GM18870 (cell line): ENCODE measurements around the gene LILRB3.
"Not testable (repeated sequence)": the region's sequence is repeated elsewhere in the genome, so short reads cannot be mapped to it uniquely, and the experiment has no call there.

ENCODE experiments used
- ATAC-seq: cut with Tn5 transposase; IDR thresholded peaks from one replicate; pipeline ENCODE4 v1.9.1; 2021; ENCODE audit warnings: moderate library complexity; ENCODE audit not compliant: unreplicated experiment

Gene LILRB3

DNA sequence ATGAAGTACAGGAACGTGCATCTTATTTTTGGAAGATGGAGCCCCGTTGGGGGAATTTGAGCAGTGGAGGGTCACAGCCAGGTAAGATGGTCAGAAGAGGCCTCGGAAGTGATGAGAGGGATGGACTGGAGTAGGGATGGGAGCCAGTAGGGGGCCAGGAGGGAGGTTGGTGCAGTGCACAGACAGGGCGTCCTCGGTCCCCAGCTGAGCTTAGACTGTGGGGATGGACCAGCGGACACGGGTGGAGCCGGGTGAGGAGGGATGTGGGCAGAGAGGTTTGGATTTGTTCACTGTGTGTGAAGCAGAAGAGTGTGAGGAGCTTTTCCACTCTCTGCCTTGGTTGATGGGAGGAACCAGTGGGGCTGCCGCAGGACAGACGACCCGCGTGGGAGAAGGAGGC is 11.6 kb downstream of the LILRB3 start:
- no peak for ATAC-seq

DNA sequence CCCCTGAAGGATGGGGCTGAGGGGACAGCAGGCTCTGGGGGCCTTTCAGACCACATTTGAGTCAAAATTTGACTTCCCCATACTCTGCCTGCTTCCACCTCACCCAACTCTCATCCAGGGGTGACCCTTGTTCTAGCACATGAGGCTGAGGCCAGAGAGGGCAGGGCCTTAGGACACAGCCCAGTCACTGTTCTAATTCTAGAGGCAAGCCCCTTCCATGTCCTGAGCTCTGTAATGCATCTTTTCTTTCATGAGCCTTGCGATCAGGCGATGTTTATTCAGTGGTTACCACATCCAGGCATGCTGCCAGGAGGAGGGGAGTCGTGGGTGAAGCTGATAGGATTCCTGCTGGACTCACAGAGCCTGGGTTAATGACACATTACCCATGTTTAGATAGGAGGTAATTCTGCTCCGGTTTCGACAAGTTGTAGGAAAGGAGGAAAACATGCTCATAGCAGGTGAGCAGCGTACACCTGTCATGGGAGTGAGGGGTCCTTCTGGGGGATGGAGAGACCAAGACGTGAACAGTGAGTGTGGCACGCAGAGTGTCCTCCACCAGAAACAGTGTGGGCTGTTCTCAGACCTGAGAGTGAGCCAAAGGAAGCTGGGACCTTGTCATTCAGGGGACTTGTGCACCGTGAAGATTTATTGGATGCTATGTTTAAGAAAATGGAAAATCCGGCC is 12.9 kb downstream of the LILRB3 start:
- ATAC-seq: no peak

DNA sequence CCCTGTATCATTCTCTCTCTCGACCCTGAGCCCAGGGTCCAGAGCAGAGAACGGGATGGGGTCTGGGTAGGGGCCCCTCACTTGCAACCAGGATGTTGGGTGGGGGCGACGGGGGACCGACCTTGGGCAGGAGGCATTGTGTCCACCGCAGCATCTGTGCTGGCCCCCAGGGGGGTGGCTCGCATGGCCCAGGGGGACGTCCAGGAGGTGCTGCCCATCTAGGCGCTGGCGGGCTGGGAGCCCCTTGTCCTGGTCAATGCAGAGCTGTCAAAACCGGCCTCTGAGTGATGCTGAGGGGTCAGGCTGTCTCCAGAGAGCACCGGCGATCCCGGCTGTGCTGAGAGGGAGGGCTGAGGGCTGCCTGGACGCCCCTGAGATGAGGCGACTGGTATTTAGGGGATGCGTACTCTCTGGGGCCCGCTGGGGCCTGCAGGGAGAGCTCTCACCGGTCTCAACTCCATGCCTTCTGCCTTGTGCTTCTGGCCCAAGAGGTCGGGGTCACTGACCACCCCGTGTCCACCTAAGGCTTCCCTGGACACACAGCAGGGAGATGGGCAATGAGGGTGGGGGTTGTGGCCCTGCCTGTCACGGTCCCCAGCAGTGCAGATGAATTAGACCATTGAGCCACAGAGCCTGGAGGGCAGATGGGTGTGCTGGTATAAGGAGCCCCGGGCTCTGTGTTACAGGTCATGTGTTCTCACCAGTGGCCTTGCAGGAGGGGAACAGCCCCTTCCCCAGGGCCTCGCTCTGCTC is 13.6 kb downstream of the LILRB3 start:
- ATAC-seq: no peak

DNA sequence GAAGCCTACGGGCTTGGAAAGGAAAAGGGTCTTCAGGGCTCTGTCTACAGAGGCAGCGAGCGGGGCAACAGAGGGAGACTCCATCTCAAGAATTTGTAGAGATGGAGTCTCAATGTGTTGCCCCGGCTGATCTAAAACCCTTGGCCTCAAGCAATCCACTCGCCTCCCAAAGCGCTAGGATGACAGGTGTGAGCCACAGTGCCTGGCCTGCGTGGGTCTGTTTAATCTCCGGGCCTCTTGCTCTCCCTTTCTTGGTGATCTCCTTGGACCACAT is 14.1 kb downstream of the LILRB3 start:
- ATAC-seq: no peak

DNA sequence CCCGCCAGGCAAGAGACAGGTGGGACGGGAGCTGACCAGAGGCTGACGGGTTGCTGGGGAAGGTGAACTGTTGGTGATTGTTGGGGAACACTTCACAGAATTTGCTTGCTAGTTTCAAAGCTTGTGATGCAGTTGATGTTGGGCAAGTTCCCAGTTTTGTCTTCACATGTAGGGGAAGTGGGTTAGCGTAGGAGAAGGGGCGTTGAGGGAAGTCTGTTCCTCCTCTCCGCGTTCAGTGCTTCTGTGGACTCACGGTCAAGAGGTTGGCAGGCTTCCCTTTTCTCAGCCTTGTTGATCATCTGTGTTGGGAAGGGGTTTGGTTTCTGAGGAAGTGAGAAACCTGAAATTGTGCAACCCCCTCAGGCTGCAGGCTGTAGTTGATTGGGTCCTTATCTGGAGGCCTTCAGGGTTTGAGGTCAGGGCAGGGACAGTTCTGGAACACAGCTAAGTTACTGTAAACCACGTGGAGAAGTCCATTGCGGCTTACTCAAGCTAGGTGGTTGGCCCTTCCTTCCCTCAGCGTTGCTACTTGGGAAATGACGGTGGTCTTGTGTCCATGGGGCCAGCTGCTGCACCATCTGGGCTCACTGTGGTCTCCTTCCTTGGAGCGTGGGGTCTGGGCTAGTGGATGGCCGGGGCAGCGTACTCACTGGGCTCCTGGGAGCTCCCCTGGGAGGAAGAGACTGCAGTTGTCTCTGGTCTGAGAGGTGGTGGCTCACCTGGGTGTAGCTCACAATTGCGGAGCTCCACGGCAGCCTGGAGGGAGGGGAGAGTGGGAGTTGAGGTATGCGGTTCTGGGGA is 14.6 kb downstream of the LILRB3 start:
- no peak for ATAC-seq

DNA sequence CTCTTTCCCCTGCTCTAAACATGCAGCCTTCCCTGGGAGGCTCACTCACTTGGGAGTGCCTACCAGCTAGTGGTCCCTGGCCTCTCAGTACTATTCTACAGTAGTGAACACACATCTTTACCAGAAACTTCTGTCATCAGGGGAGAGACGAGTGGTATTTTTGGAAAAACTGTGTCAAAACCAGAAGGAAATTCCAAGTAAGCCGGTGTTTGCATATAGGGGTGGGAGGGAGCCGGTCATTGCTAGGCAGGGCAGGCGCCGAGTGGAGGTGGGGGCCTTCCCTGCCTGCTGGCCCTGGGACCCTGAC is 15.2 kb downstream of the LILRB3 start:
- no peak for ATAC-seq

DNA sequence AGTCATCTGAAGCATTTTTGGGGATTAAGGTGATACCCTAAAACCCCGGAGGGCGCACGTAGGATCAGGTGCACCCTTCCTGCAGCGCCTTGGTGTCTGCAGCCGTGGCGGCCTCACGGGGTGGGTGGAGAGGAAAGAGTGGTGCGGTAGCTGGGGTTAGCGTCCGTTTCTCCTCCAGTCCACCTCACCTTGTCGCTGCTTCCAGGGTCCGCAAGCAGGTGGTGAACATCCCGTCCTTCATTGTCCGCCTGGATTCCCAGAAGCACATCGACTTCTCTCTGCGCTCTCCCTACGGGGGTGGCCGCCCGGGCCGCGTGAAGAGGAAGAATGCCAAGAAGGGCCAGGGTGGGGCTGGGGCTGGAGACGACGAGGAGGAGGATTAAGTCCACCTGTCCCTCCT is 15.6 kb downstream of the LILRB3 start:
- ATAC-seq: not testable (repeated sequence)

DNA sequence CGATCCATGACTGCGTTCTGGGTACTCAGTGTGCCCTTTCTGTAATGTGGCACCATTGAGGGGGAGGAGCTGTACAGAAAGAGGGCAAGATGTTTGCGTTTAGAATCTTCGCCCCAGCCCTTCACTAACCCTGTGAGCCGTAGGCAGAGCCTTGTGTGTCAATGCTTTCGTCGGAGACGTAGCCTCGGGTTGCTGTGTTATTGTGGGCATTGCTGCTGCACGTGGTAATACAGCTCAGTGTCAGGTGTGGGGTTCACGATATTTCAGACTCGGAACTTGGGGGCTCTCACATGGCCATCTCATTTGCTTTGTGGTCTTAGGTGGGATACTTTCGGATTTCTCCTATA is 16.0 kb downstream of the LILRB3 start:
- ATAC-seq: no peak

DNA sequence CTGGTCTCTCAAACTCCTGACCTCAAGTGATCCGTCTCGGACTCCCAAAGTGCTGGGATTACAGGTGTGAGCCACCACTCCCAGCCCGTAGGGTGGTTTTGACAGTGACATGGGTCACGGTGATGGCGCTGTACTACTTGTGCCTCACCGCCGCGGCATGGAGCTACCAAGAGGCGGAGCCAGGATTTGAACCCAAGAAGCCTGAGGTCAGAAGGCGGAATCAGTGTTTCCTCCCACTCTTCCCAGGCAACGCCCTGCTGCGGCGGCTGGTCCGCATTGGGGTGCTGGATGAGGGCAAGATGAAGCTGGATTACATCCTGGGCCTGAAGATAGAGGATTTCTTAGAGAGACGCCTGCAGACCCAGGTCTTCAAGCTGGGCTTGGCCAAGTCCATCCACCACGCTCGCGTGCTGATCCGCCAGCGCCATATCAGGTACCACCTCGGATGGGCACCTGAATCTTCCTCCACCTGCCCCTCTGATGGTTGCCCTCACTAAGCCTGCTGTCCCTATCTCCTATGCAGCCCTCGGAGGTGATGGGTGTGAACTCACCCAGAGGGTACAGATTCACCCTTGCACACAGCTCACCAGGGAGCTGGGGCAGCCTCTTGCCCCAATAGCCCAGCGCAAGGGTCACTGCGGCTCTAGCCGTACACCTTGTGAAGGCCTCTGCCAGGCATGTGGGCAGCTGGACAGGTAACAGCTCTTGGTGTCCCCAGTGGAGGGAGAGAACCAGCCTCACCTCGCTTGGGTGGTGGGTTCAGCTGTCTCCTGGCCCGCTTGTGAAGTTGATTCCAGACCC is 16.6 kb downstream of the LILRB3 start:
- ATAC-seq: no peak

DNA sequence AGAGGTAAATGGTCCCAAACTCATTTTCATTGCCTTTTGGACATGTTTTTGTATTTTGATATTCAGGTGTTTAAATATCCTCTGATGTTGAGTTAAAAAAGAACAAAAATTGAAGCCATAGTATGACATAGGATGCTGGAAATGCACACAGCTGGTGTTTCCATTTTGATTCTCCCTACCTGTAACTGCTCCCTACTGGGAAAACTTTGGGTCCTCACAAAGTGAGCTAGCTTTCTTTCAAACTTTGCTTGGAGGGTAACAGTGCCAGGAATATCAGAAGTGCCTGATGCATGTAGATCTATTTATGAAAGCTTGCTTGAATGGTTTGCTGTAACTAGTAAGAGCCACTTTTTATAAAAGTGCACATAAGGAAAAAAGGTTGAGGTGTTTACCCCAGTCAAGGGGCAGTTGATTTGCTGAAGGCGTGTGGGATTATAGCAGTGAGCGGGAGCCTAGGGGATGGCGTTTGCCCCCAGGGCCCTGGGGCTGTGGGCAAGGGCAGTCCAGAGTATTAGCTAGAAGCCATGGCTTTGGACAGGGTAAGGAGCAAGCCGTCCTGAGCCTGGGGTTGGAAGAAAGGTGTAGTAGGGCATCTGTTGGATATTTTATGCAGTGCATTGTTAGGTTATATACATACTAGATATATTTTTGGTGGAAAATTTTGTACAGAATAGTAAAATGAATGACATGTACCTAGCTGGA is 17.9 kb downstream of the LILRB3 start:
- no peak for ATAC-seq

DNA sequence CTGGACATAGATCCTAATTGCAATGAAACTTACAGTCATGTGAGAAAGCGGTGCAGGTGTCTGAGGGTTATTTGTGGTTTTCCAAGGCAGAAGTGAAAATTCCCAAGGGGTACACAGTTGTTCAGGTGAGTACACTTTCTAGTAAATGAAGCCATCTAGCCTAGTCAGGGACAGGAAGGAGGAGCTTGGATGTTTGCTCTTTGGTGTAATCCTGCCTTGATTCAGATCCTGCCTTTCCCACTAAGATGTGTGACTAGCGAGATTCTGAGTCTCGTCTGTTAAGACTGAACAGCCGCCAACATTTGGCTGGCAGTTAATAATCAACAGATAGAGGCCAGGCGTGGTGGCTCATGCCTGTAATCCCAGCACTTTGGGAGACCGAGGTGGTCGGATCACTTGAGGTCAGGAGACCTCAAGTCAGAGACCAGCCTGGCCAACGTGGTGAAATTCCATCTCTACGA is 19.6 kb downstream of the LILRB3 start:
- ATAC-seq: no peak

DNA sequence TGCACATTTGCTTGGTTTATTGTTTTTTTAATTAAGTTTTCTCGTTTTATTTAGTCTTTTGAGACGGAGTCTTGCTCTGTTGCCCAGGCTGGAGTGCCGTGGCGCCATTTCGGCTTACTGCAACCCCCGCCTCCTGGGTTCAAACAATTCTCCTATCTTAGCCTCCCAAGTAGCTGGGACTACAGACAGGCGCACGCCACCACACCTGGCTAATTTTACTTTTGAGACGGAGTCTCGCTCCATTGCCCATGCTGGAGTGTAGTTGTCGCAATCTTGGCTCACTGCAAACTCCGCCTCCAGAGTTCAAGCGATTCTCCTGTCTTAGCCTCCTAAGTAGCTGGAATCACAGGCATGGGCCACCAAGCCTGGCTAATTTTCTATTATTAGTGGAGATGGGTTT is 20.8 kb downstream of the LILRB3 start:
- ATAC-seq: no peak

DNA sequence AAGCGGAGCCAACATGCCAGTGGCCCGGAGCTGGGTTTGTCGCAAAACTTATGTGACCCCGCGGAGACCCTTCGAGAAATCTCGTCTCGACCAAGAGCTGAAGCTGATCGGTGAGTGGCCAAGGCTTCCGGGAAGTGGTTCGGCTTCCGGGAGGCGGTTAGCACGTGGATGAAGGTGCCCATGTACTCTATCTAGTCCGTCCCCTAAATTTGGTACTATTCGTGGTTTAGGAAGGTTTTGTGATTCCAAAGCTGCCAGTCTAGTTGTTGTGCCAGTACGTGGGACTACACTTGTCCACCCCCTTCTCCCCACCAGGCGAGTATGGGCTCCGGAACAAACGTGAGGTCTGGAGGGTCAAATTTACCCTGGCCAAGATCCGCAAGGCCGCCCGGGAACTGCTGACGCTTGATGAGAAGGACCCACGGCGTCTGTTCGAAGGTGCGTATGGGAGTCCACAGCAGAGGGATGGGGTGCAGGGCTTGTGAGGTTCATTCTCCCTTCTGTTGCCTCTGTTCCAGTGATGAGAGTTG is 21.6 kb downstream of the LILRB3 start:
- no peak for ATAC-seq

DNA sequence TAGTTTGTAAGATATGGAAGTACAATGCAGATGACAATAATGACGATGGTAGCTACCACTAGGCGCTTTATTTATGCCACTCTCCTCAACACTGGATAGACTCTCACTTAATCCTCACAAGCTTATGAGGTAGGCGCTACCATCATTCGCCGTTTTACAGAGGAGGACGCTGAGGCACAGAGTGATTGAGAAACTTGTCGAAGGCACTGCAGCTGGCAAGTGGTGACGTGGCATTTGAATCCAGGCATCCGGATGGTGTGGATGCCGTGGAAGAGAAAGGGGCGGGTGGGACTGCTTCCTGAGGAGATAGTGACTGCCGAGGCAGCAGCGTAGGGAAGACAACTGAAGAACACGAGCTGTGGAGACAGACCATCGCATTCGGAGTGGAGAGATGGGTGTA is 23.4 kb downstream of the LILRB3 start:
- no peak for ATAC-seq

DNA sequence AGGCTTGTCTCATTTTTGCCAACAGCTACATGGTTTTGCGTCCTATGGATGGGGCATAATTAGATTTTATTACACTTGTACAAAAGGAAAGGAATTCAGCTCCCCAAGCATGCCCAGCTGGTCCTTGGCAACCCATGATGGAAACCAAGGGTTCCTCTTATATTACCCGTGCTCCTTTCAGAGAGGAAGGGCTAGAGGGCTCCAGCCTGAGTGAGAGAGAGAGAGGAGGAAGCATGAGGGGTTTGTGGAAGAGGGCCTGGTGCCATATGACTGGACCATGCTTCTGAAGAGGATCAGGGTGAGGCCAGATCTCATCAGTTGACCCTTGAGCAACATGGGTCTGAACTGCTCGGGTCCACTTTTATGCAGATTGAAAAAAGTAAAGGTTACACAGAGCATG is 25.7 kb downstream of the LILRB3 start:
- no peak for ATAC-seq

DNA sequence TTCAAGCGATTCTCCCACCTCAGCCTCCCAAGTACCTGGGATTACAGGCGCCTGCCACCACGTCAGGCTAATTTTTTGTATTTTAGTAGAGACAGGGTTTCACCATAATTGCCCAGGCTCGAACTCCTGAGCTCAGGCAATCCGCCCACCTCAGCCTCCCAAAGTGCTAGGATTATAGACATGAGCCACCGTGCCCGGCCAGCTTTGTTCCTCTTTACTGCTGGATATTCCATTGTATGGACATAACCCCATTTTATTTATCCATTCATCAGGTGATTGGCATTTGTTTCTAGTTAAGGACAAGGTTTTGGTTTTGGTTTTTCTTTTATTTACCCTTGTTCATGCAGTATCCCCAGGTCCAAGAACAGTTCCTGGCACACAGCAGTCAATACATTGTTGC is 26.3 kb downstream of the LILRB3 start:
- ATAC-seq: no peak

DNA sequence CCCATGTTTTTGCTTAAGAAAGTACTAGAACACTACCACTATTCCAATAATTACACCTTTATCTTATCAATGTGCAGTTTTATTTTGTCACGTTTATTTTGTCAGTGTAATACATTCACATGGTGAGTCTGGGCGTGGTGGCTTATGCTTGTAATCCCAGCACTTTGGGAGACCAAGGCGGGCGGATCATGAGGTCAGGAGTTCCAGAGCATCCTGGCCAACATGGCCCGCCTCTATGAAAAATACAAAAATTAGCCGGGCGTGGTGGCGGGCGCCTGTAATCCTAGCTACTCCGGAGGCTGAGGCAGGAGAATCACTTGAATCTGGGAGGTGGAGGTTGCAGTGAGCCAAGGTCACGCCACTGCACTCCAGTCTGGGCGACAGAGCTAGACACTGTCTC is 28.3 kb downstream of the LILRB3 start:
- ATAC-seq: not testable (repeated sequence)

DNA sequence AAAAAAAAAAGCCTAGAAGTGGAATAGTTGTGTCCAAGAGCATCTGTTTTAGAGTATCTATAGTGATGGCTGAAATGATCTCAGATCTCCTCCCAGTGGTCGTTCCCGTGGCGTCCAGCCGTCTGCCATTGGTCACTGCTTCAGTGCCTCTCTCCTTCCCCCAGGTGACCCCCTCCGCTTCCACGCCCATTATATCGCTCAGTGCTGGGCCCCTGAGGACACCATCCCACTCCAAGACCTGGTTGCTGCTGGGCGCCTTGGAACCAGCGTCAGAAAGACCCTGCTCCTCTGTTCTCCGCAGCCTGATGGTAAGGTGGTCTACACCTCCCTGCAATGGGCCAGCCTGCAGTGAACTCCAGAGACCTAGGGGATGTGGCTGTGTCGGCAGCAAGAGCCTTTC is 29.8 kb downstream of the LILRB3 start:
- ATAC-seq: no peak

DNA sequence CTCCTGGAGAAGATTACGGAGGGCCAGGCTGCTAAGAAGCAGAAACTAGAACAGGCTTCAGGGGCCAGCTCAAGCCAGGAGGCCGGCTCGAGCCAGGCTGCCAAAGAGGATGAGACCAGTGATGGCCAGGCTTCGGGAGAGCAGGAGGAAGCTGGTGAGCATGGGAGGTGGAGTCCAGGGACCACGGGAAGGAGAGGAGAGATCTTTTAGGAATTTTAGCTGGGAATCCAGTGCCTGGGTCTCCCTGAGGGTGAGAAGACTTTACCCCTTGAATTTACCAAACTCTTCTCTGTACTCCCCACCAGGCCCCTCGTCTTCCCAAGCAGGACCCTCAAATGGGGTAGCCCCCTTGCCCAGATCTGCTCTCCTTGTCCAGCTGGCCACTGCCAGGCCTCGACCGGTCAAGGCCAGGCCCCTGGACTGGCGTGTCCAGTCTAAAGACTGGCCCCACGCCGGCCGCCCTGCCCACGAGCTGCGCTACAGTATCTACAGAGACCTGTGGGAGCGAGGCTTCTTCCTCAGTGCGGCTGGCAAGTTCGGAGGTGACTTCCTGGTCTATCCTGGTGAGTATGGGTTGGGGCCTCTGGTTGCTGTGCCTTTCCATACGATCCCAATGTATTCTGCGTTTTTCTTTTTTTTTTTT is 30.9 kb downstream of the LILRB3 start:
- no peak for ATAC-seq
